ENCODE data around the gene PDLIM1.

DNA sequence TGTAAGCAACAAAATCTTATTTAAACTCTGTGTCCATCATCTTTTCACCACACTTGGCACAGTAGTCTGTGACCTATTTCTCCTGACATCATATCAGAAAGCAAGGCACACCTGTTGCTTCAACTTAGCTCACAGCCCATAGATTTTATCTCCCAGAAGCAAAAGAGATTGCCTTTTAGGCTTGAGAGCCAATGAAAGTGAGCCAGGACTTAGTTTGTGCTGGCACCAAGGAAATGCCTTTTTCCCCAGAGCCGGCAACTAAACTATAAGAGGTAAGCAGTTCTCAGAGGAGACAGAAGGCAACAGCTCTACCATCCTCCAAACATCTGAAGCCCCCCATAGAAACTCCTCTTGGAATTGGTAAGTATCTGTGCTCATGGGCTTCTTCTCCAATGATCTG is 96.9 kb downstream of the PDLIM1 start, which contains the start of gene ACSM6:
- TF ChIP-seq, protein P1, sequence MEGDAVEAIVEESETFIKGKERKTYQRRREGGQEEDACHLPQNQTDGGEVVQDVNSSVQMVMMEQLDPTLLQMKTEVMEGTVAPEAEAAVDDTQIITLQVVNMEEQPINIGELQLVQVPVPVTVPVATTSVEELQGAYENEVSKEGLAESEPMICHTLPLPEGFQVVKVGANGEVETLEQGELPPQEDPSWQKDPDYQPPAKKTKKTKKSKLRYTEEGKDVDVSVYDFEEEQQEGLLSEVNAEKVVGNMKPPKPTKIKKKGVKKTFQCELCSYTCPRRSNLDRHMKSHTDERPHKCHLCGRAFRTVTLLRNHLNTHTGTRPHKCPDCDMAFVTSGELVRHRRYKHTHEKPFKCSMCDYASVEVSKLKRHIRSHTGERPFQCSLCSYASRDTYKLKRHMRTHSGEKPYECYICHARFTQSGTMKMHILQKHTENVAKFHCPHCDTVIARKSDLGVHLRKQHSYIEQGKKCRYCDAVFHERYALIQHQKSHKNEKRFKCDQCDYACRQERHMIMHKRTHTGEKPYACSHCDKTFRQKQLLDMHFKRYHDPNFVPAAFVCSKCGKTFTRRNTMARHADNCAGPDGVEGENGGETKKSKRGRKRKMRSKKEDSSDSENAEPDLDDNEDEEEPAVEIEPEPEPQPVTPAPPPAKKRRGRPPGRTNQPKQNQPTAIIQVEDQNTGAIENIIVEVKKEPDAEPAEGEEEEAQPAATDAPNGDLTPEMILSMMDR (IDR thresholded peaks at IDR 0.05), result no peak
- TF ChIP-seq POLR2A (IDR thresholded peaks at IDR 0.05), result no peak
